Loucy (cell line): ENCODE measurements around the gene DNAJC1.

ENCODE experiments used
- H2AFZ ChIP-seq: fragments of 200-600 bp; sonication (generic); 2 replicates; pipeline ENCODE4 v1.6.0; 2016; ENCODE audit warnings: antibody characterized with exemption, mild to moderate bottlenecking, low read length, moderate library complexity
- H3F3A ChIP-seq: fragments of 200-600 bp; 2 replicates; pipeline ENCODE4 v1.6.0; 2016; ENCODE audit warnings: antibody characterized with exemption, low read depth, mild to moderate bottlenecking
- H3K27me3 ChIP-seq: fragments of 200-600 bp; sonication (generic); 2 replicates; pipeline ENCODE4 v1.6.1; 2014; ENCODE audit warnings: low read length, mild to moderate bottlenecking; ENCODE audit not compliant: insufficient read depth, poor library complexity, severe bottlenecking
- H3K36me3 ChIP-seq: fragments of 200-600 bp; sonication (generic); 2 replicates; pipeline ENCODE4 v1.6.1; 2016; ENCODE audit warnings: low read length; ENCODE audit not compliant: insufficient read depth
- H3K4me1 ChIP-seq: fragments of 200-600 bp; sonication (generic); 2 replicates; pipeline ENCODE4 v1.5.1; 2014; ENCODE audit warnings: low read length, mild to moderate bottlenecking; ENCODE audit not compliant: insufficient read depth, poor library complexity, severe bottlenecking
- H3K4me2 ChIP-seq: fragments of 200-600 bp; sonication (generic); 2 replicates; pipeline ENCODE4 v1.6.0; 2014; ENCODE audit warnings: antibody characterized with exemption, low read length, low read depth, mild to moderate bottlenecking; ENCODE audit not compliant: poor library complexity, severe bottlenecking
- H3K4me3 ChIP-seq: fragments of 200-600 bp; sonication (generic); 2 replicates; pipeline ENCODE4 v1.5.1; 2014; ENCODE audit warnings: low read length, mild to moderate bottlenecking, mixed read lengths; ENCODE audit not compliant: poor library complexity, severe bottlenecking
- H3K79me2 ChIP-seq: fragments of 200-600 bp; sonication (generic); 2 replicates; pipeline ENCODE4 v1.6.1; 2014; ENCODE audit warnings: low read length; ENCODE audit not compliant: insufficient read depth
- H3K9ac ChIP-seq: fragments of 200-600 bp; sonication (generic); 2 replicates; pipeline ENCODE4 v1.6.0; 2014; ENCODE audit warnings: mild to moderate bottlenecking, low read depth, low read length, moderate library complexity; ENCODE audit not compliant: poor library complexity, severe bottlenecking
- H3K9me2 ChIP-seq: fragments of 200-600 bp; sonication (generic); replicated peaks from 2 replicates; pipeline ENCODE4 v1.6.1; 2016; ENCODE audit warnings: low read depth, low read length, mixed read lengths
- H3K9me3 ChIP-seq: fragments of 200-600 bp; sonication (generic); 2 replicates; pipeline ENCODE4 v1.6.1; 2014; ENCODE audit warnings: mild to moderate bottlenecking, antibody characterized with exemption, low read length, low read depth; ENCODE audit not compliant: insufficient read depth
- H4K20me1 ChIP-seq: fragments of 200-600 bp; sonication (generic); 2 replicates; pipeline ENCODE4 v1.6.0; 2014; ENCODE audit warnings: antibody characterized with exemption, low read length, mild to moderate bottlenecking; ENCODE audit not compliant: insufficient read depth, poor library complexity, severe bottlenecking
- EZH2phosphoT487 ChIP-seq: fragments of 200-600 bp; IDR thresholded peaks from 2 replicates; pipeline ENCODE4 v1.6.1; 2018; ENCODE audit warnings: antibody characterized with exemption, mild to moderate bottlenecking, moderate library complexity, borderline replicate concordance
- TF ChIP-seq, protein P1 (sequence below): fragments of 200-600 bp; sonication (generic); conservative IDR thresholded peaks from 2 replicates; pipeline ENCODE4 v1.5.1; 2014; ENCODE audit warnings: mild to moderate bottlenecking, antibody characterized with exemption, low read length

The DNAJC1 gene

DNA sequence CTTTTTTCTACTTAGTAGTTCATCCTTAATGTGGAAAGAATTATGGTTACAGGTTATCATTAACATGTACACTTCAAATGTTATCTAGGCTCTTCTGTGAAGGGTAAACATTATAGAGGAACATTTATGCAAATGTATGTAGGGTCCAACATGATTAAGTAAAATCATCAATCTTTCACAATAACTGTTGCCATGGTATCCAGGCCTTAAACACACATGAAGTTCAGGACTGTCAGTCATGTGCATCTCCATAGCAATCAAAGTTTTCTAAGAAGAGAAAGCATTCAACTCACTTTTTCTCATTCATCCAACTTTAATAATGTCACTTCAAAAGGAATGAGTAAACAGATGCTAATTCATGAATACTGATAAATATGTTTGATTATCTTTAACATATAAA lies 83.6 kb downstream of the DNAJC1 start:
- peaks cover 23% of the 10 kb centered on the region; the same call in 1 of the 2 replicates for H3K36me3 ChIP-seq
- no peak overlapping the region for H3K4me2 ChIP-seq
- H3K79me2 ChIP-seq = peaks cover 6% of the 10 kb centered on the region; the same call in 1 of the 2 replicates

DNA sequence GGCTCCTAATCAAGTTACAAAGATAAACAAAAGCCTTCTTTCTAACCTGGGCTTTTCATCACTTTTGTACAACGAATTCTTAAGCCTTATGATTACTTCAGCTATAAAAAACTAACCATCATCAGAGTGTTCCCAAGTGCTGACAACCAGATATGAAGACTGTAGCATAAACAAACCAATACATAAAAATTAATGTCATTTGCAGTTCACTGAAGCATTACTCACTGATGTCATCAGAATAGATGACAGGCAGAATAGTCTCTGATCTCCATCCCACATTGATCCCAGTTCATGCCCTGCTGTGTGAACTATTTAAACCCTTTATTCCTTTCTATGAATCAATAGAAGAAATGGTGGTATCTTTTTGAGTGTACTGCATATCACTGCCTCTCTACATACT lies 84.4 kb downstream of the DNAJC1 start:
- Histone ChIP-seq H3K36me3 (peaks cover 24% of the 10 kb centered on the region; the same call in 1 of the 2 replicates), H2AFZ (no peak overlapping the region), H3K4me1 (no peaks in the 10 kb centered on the region), H3K9me3 (no peaks in the 10 kb centered on the region), H3F3A (no peaks in the 10 kb centered on the region), H3K79me2 (no peaks in the 10 kb centered on the region), H3K27me3 (no peaks in the 10 kb centered on the region), H4K20me1 (no peaks in the 10 kb centered on the region), H3K4me2 (no peak overlapping the region), H3K9ac (no peak overlapping the region), H3K4me3 (no peak overlapping the region), H3K9me2 (no peaks in the 10 kb centered on the region)
- no peak for TF ChIP-seq EZH2phosphoT487
- TF ChIP-seq, protein P1, sequence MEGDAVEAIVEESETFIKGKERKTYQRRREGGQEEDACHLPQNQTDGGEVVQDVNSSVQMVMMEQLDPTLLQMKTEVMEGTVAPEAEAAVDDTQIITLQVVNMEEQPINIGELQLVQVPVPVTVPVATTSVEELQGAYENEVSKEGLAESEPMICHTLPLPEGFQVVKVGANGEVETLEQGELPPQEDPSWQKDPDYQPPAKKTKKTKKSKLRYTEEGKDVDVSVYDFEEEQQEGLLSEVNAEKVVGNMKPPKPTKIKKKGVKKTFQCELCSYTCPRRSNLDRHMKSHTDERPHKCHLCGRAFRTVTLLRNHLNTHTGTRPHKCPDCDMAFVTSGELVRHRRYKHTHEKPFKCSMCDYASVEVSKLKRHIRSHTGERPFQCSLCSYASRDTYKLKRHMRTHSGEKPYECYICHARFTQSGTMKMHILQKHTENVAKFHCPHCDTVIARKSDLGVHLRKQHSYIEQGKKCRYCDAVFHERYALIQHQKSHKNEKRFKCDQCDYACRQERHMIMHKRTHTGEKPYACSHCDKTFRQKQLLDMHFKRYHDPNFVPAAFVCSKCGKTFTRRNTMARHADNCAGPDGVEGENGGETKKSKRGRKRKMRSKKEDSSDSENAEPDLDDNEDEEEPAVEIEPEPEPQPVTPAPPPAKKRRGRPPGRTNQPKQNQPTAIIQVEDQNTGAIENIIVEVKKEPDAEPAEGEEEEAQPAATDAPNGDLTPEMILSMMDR = no peak

More for the DNA sequence above, 83.6 kb downstream of the DNAJC1 start:
- H3K9me3 ChIP-seq = no peaks in the 10 kb centered on the region
- no peak overlapping the region for H3K4me3 ChIP-seq
- H4K20me1 ChIP-seq = no peaks in the 10 kb centered on the region
- no peaks in the 10 kb centered on the region for H3F3A ChIP-seq
- TF ChIP-seq, protein P1 = no peak
- no peak for TF ChIP-seq EZH2phosphoT487
- H3K27me3 ChIP-seq = no peaks in the 10 kb centered on the region
- H2AFZ ChIP-seq = no peak overlapping the region
- no peak overlapping the region for H3K9ac ChIP-seq
- H3K9me2 ChIP-seq = no peaks in the 10 kb centered on the region
- no peaks in the 10 kb centered on the region for H3K4me1 ChIP-seq

DNA sequence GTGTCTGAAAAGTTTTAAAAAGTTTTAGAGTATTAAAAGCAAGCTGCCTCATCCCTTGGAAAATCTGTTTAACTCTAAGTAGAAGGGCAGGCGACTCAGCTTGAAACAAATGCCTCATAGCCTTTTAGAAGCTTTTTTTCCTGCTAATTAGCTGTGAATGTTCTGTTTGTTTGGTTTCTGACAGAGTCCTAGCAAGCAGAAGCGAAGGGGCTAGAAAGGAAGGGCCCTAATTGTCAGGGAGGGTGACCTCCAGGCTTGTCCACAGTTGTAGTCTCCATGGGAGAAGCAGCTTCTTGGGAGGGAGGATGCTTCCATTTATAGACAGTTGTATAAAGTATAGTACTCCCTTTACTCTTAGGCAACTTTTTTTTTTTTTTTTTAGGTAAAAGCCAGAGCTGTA lies 90.9 kb downstream of the DNAJC1 start:
- TF ChIP-seq EZH2phosphoT487 = no peak
- TF ChIP-seq, protein P1 = no peak
- Histone ChIP-seq H3K9ac (no peak overlapping the region), H3K9me3 (no peaks in the 10 kb centered on the region), H3K36me3 (peaks cover 13% of the 10 kb centered on the region; the same call in 1 of the 2 replicates), H3K4me3 (no peak overlapping the region), H3K4me1 (no peaks in the 10 kb centered on the region), H3K4me2 (no peak overlapping the region), H3K9me2 (no peaks in the 10 kb centered on the region), H2AFZ (no peak overlapping the region), H3K27me3 (no peaks in the 10 kb centered on the region), H4K20me1 (no peaks in the 10 kb centered on the region), H3F3A (no peaks in the 10 kb centered on the region), H3K79me2 (no peaks in the 10 kb centered on the region)
